HepG2 (cell line): ENCODE data around the gene IL17RC. TPM values are rescaled to one million over a fixed set of nuclear protein-coding genes. Genes with fewer than 3 reads are reported as not detected.

ENCODE experiments used
- DMAP1 ChIP-seq: IDR thresholded peaks from 2 replicates; pipeline ENCODE4 v1.6.1; 2016
- GABPB1 ChIP-seq: IDR thresholded peaks from 2 replicates; pipeline ENCODE4 v1.6.1; 2016; ENCODE audit warnings: mild to moderate bottlenecking, missing genetic modification reagents, moderate library complexity, missing compliant biosample characterization
- HDAC6 ChIP-seq: fragments of 200-600 bp; sonication (generic); IDR thresholded peaks from 2 replicates; pipeline ENCODE4 v1.7.0; 2017; ENCODE audit warnings: mild to moderate bottlenecking, antibody characterized with exemption, low read length, low read depth
- KLF12 ChIP-seq: sonication (generic); formaldehyde crosslinking; IDR thresholded peaks from 2 replicates; pipeline ENCODE4 v1.4.0; 2020; ENCODE audit warnings: missing genetic modification reagents, borderline replicate concordance
- KMT2A ChIP-seq: sonication (generic); formaldehyde crosslinking; IDR thresholded peaks from 2 replicates; pipeline ENCODE4 v1.4.0; 2020; ENCODE audit warnings: missing genetic modification reagents
- LCORL ChIP-seq, 2 experiments: fragments of 450-650 bp in 1 of 2; sonication (generic) in 1 of 2; formaldehyde crosslinking in 1 of 2; IDR thresholded peaks; 2 replicates each; pipeline versions ENCODE4 v1.5.0 to v1.6.1; 2017 to 2020; ENCODE audit warnings: antibody characterized with exemption in 1 of 2, missing genetic modification reagents in 1 of 2
- MEIS2 ChIP-seq: sonication (generic); formaldehyde crosslinking; IDR thresholded peaks from 2 replicates; pipeline ENCODE4 v1.9.0; 2021; ENCODE audit warnings: mild to moderate bottlenecking, missing genetic modification reagents
- MZF1 ChIP-seq: sonication (generic); formaldehyde crosslinking; IDR thresholded peaks from 2 replicates; pipeline ENCODE4 v1.8.1; 2023; ENCODE audit warnings: mild to moderate bottlenecking, missing genetic modification reagents, borderline replicate concordance
- REPIN1 ChIP-seq: sonication (generic); formaldehyde crosslinking; IDR thresholded peaks from 2 replicates; pipeline ENCODE4 v1.8.0; 2022; ENCODE audit warnings: missing genetic modification reagents, low read depth, mild to moderate bottlenecking, borderline replicate concordance
- SOX13 ChIP-seq, 3 experiments: fragments of 450-650 bp in 1 of 3; sonication (generic) in 1 of 3; formaldehyde crosslinking in 1 of 3; IDR thresholded peaks in 2 of 3; conservative IDR thresholded peaks in 1 of 3; 2 replicates each; pipeline versions ENCODE4 v1.5.0 to v1.6.1; 2016 to 2020; ENCODE audit warnings: antibody characterized with exemption in 1 of 3, mild to moderate bottlenecking in 1 of 3, missing compliant biosample characterization in 1 of 3, missing genetic modification reagents in 1 of 3, moderate library complexity in 1 of 3
- SRY ChIP-seq: sonication (generic); formaldehyde crosslinking; IDR thresholded peaks from 2 replicates; pipeline ENCODE4 v1.8.0; 2022; ENCODE audit warnings: mild to moderate bottlenecking, missing genetic modification reagents
- TOE1 ChIP-seq: sonication (generic); formaldehyde crosslinking; IDR thresholded peaks from 2 replicates; pipeline ENCODE4 v1.4.0; 2020; ENCODE audit warnings: mild to moderate bottlenecking, missing genetic modification reagents
- XBP1 ChIP-seq: sonication (generic); formaldehyde crosslinking; IDR thresholded peaks from 2 replicates; pipeline ENCODE4 v1.5.0; 2020; ENCODE audit warnings: missing genetic modification reagents
- ZBTB43 ChIP-seq: sonication (generic); formaldehyde crosslinking; conservative IDR thresholded peaks from 2 replicates; pipeline ENCODE4 v1.4.0; 2020; ENCODE audit warnings: missing genetic modification reagents
- ZC3H4 ChIP-seq: sonication (generic); formaldehyde crosslinking; IDR thresholded peaks from 2 replicates; pipeline ENCODE4 v1.4.0; 2020; ENCODE audit warnings: missing genetic modification reagents, borderline replicate concordance
- ZNF207 ChIP-seq: fragments of 450-650 bp; IDR thresholded peaks from 2 replicates; pipeline ENCODE4 v1.6.1; 2016; ENCODE audit warnings: antibody characterized with exemption, borderline replicate concordance
- ZNF33A ChIP-seq: sonication (generic); formaldehyde crosslinking; IDR thresholded peaks from 2 replicates; pipeline ENCODE4 v1.5.1; 2020; ENCODE audit warnings: missing genetic modification reagents, mild to moderate bottlenecking, moderate library complexity, borderline replicate concordance
- ZNF644 ChIP-seq: IDR thresholded peaks from 2 replicates; pipeline ENCODE4 v1.6.1; 2016; ENCODE audit warnings: low read depth
- ZNF703 ChIP-seq: sonication (generic); formaldehyde crosslinking; IDR thresholded peaks from 2 replicates; pipeline ENCODE4 v1.5.1; 2020; ENCODE audit warnings: missing genetic modification reagents, mild to moderate bottlenecking, moderate library complexity, borderline replicate concordance
- ZNF784 ChIP-seq: sonication (generic); formaldehyde crosslinking; IDR thresholded peaks from 2 replicates; pipeline ENCODE4 v1.5.1; 2020; ENCODE audit warnings: missing genetic modification reagents, mild to moderate bottlenecking, borderline replicate concordance
- ZSCAN29 ChIP-seq: sonication (generic); formaldehyde crosslinking; conservative IDR thresholded peaks from 2 replicates; pipeline ENCODE4 v1.4.0; 2020; ENCODE audit warnings: mild to moderate bottlenecking, missing genetic modification reagents
- polyA plus RNA-seq, 8 experiments: library from polyadenylated mRNA; depleted of rRNA in 3 of 8; stranded (reverse) in 7 of 8; unstranded in 1 of 8; fragments of >200 nt; fragmentation: Illumina TruSeq in 4 of 8; extraction: Trizol in 4 of 8; gene quantifications; 2 replicates each; pipeline versions ENCODE4 v1.2.1 to v1.2.3, GENCODE V29; 2011 to 2016; ENCODE audit warnings: low read depth in 4 of 8, missing spikeins in 1 of 8, mixed read lengths in 1 of 8; ENCODE audit not compliant: insufficient read depth in 1 of 8
- total RNA-seq, 5 experiments: library from RNA; depleted of rRNA; stranded (reverse); fragments of >200 nt; fragmentation: Illumina TruSeq; extraction: Trizol; gene quantifications; 2 replicates each; pipeline ENCODE4 v1.2.3, GENCODE V29; 2016; ENCODE audit warnings: low read depth in 1 of 5
- TF ChIP-seq, protein P1 (sequence below): IDR thresholded peaks from 2 replicates; pipeline ENCODE4 v1.6.1; 2018; ENCODE audit warnings: missing genetic modification reagents
- TF ChIP-seq, protein P2 (sequence below): sonication (generic); formaldehyde crosslinking; IDR thresholded peaks from 2 replicates; pipeline ENCODE4 v1.4.0; 2020; ENCODE audit warnings: missing genetic modification reagents, mild to moderate bottlenecking, borderline replicate concordance
- TF ChIP-seq, protein P3 (sequence below): sonication (generic); formaldehyde crosslinking; IDR thresholded peaks from 2 replicates; pipeline ENCODE4 v1.5.0; 2020; ENCODE audit warnings: missing genetic modification reagents

Gene IL17RC
- total and polyA plus RNA-seq, 2 of the 13 experiments (the other 11 are each of a cell fraction or from before 2014, with no cell fraction given): 20.7 to 24.0 TPM

DNA sequence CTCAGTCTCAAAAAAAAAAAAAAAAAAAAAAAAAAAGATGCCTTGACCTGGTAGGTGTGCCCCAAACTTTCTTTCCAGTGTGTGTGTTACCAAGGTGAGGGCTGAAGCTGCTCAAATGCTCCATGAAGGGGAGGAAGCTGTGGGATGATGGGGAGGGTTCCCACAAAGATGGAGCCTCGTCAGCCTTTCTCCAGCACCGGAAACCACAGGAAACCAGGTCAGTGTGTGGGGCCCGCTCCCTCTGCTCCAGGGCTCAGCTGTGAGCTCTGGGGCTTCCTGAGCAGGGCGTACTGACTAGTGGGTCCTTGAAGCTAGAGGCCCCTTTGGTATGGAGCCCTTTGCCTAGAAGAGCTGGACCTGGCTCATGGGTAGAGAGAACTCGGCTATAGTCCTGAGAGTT, 14.9 kb upstream of the IL17RC start (continued):
- TF ChIP-seq, protein P1, sequence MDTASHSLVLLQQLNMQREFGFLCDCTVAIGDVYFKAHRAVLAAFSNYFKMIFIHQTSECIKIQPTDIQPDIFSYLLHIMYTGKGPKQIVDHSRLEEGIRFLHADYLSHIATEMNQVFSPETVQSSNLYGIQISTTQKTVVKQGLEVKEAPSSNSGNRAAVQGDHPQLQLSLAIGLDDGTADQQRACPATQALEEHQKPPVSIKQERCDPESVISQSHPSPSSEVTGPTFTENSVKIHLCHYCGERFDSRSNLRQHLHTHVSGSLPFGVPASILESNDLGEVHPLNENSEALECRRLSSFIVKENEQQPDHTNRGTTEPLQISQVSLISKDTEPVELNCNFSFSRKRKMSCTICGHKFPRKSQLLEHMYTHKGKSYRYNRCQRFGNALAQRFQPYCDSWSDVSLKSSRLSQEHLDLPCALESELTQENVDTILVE (CRISPR knock-in tag): peak; percentile 22; the same call in 1 of the 2 replicates
- TF ChIP-seq DMAP1 (CRISPR knock-in tag) (no peak), XBP1 (CRISPR knock-in tag) (no peak), HDAC6 (no peak), TOE1 (CRISPR knock-in tag) (no peak), LCORL (IDR thresholded peaks at IDR 0.05) (no peak), LCORL (CRISPR knock-in tag; IDR thresholded peaks at IDR 0.05) (no peak), MEIS2 (CRISPR knock-in tag) (no peak), KMT2A (CRISPR knock-in tag) (0 out of 2 replicates have a peak, but pooled peaks have one; percentile 5), ZNF784 (no peak), MZF1 (CRISPR knock-in tag) (no peak), ZSCAN29 (CRISPR knock-in tag) (no peak), ZNF207 (no peak), ZNF33A (no peak), ZNF703 (CRISPR knock-in tag) (no peak), SOX13 (IDR thresholded peaks at IDR 0.05) (no peak), SOX13 (CRISPR knock-in tag; conservative IDR thresholded peaks at IDR 0.05 in 1 of 2, IDR thresholded peaks at IDR 0.05 in 1 of 2) (0 out of 4 replicates have a peak, but pooled peaks of 1 of the 2 experiments have one; percentile 9), ZBTB43 (0 out of 2 replicates have a peak, but pooled peaks have one; percentile 19), GABPB1 (CRISPR knock-in tag) (peak; percentile 58), ZNF644 (CRISPR knock-in tag) (peak; percentile 41; the same call in 1 of the 2 replicates), REPIN1 (no peak), SRY (no peak), ZC3H4 (peak; percentile 47; the same call in 1 of the 2 replicates), KLF12 (CRISPR knock-in tag) (no peak; the same call in 1 of the 2 replicates)
- TF ChIP-seq, protein P2, sequence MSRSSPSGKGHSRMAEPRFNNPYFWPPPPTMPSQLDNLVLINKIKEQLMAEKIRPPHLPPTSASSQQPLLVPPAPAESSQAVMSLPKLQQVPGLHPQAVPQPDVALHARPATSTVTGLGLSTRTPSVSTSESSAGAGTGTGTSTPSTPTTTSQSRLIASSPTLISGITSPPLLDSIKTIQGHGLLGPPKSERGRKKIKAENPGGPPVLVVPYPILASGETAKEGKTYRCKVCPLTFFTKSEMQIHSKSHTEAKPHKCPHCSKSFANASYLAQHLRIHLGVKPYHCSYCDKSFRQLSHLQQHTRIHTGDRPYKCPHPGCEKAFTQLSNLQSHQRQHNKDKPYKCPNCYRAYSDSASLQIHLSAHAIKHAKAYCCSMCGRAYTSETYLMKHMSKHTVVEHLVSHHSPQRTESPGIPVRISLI (CRISPR knock-in tag): peak; percentile 8
- TF ChIP-seq, protein P3, sequence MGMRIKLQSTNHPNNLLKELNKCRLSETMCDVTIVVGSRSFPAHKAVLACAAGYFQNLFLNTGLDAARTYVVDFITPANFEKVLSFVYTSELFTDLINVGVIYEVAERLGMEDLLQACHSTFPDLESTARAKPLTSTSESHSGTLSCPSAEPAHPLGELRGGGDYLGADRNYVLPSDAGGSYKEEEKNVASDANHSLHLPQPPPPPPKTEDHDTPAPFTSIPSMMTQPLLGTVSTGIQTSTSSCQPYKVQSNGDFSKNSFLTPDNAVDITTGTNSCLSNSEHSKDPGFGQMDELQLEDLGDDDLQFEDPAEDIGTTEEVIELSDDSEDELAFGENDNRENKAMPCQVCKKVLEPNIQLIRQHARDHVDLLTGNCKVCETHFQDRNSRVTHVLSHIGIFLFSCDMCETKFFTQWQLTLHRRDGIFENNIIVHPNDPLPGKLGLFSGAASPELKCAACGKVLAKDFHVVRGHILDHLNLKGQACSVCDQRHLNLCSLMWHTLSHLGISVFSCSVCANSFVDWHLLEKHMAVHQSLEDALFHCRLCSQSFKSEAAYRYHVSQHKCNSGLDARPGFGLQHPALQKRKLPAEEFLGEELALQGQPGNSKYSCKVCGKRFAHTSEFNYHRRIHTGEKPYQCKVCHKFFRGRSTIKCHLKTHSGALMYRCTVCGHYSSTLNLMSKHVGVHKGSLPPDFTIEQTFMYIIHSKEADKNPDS: no peak
